Measurements from ENCODE around the gene BGLAP.

DNA sequence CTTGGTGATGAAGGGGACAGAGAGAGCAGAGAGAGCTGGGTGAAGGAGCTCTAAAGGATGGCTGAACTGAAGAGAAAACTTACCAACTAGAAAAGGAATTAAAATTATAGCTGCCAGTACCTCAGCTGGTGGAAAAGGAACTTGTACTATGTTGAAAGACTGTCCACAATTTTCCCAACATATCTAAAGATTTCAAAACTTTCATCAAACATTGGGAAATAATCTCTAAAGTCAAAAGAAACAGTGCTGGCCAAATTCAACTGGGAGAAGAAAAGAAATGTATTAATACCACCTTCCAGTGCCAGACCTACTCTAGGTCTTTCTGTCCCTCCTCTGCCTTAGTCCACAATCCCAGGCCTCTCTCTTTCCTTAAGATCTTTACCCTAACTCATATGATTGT lies 34.5 kb downstream of the BGLAP start:
- TF ChIP-seq CTCF (IDR thresholded peaks at IDR 0.05) (no peak), SIN3A (IDR thresholded peaks at IDR 0.05; ENCODE audit: borderline replicate concordance, insufficient read depth, low read depth, low read length) (no peak)

Data from Panc1 (cell line).